Right kidney (tissue), 1 donor: Measurements from ENCODE around the gene TNFSF13B.

ENCODE experiments used
- DNase-seq: peaks from one replicate; pipeline ENCODE4 v3.0.0-alpha.2; 2016

The TNFSF13B gene

DNA sequence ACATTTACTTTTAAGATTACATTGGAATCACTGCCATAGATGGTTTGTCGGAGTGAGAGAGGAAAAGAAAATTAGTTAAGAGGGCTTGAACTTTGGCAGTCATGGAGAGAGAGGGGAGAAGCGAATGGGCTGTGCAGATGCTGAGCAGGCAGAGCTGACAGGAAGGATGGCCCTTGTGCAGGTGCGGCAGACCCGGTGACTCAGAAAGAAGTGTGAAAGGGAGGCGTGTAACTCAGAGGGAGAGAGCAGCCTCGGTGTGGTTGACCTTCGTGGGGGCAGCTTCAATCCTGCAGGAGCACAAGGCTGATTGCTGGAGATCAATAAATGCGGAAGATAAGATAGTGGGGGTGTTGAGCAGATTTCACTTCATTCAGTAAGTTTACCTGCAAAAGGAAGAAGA lies 76.9 kb downstream of the TNFSF13B start:
- DNase-seq = no peak

DNA sequence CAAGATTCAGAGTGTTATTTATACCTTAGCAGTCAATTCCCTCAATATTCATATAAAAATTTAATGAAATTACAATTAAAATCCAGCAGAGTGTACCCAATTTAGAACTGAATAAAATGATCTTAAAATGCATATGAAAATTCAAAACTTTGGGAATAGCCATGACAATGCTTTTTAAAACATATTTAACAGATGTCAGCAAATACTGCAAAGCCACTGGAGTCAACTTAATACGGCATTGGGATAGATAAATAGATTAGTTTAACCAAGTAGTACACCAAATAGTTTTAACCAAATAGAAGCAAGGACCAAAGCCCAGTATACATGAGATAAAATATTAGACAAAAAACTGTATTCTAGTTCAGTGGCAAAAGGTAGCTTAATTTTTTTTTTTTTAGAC lies 79.8 kb downstream of the TNFSF13B start:
- no peak for DNase-seq

- no peak for DNase-seq
These were observed 81.1 kb downstream of the TNFSF13B start for GRCh38 chr13:108350579-108350978.

DNA sequence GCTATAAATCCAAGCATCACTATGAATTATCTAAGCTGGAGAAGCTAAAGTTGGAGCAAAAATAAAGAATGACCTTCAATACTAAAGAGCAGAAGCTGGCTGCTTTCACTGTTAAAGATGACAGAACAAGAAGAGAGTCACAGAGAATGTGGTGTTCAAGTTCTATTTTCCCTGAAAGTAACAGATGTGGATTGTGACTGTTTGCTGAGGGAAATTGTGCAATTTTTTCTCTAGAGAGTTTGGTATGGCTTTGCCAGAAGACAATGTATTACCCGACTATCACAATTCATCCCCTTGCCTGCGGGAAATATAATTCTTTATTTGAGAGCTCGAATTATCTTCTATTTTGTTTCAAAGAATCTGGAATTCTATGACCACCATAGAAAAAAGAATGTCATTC lies 83.1 kb downstream of the TNFSF13B start:
- no peak for DNase-seq

DNA sequence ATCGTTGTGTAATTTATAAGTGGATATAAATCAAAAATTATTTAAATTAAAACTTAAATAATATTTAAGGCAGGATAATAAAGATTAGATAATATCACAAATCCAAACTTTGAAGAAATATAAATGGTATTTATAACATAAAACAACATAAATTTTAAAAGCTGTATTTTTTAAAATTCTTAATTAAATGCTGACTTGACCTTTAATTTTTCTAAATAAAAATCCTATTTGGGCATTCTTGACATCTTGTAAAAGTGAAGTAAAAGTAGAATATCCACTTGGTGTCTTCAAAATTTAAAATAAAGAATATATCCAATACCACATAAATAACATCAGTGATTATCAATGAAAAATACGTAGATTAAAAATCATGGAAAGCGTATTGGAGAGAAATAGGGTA lies 87.7 kb downstream of the TNFSF13B start:
- DNase-seq = no peak
